ENCODE data around the gene FOXB1.

DNA sequence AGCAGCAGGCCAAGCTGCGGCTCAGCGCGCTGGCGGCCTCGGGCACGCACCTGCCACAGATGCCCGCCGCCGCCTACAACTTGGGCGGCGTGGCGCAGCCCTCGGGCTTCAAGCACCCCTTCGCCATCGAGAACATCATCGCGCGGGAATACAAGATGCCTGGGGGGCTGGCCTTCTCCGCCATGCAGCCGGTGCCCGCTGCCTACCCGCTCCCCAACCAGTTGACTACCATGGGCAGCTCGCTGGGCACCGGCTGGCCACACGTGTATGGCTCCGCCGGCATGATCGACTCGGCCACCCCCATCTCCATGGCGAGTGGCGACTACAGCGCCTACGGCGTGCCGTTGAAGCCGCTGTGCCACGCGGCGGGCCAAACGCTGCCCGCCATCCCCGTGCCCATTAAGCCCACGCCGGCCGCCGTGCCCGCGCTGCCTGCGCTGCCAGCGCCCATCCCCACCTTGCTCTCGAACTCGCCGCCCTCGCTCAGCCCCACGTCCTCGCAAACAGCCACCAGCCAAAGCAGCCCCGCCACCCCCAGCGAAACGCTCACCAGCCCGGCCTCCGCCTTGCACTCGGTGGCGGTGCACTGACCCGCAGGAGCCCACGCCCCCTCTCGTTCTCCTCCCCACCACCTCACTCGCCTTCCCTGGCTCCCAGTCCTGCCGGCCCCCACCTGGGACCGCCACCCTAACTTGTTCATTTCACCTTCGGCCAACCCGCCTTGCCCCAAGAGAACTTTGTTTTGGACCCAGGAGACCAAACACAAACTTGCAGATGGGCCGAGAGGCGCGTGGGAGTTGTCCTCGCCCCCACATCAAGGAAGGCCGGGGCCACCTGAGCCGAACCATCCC is 1.5 kb downstream of the FOXB1 start:
- TF ChIP-seq RFX5 (IDR thresholded peaks at IDR 0.05; ENCODE audit: low read depth, low read length) (no peak), PHF8 (IDR thresholded peaks at IDR 0.05; ENCODE audit: borderline replicate concordance, low read length) (no peak), RBBP5 (IDR thresholded peaks at IDR 0.05; ENCODE audit: borderline replicate concordance, insufficient read depth, low read length, poor library complexity, severe bottlenecking) (no peak)
- TF ChIP-seq, protein P1, sequence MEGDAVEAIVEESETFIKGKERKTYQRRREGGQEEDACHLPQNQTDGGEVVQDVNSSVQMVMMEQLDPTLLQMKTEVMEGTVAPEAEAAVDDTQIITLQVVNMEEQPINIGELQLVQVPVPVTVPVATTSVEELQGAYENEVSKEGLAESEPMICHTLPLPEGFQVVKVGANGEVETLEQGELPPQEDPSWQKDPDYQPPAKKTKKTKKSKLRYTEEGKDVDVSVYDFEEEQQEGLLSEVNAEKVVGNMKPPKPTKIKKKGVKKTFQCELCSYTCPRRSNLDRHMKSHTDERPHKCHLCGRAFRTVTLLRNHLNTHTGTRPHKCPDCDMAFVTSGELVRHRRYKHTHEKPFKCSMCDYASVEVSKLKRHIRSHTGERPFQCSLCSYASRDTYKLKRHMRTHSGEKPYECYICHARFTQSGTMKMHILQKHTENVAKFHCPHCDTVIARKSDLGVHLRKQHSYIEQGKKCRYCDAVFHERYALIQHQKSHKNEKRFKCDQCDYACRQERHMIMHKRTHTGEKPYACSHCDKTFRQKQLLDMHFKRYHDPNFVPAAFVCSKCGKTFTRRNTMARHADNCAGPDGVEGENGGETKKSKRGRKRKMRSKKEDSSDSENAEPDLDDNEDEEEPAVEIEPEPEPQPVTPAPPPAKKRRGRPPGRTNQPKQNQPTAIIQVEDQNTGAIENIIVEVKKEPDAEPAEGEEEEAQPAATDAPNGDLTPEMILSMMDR (IDR thresholded peaks at IDR 0.05 in 2 of 3, conservative IDR thresholded peaks at IDR 0.05 in 1 of 3; ENCODE audit: insufficient read depth in 2 of 3, low read depth in 1 of 3, low read length in 3 of 3): no peak
